ENCODE results near the gene LCE3B. TPM values are rescaled to one million over a fixed set of nuclear protein-coding genes. Genes with fewer than 3 reads are reported as not detected.
"Not testable (repeated sequence)": the region's sequence is repeated elsewhere in the genome, so short reads cannot be mapped to it uniquely, and the experiment has no call there.

Gene LCE3B, protein sequence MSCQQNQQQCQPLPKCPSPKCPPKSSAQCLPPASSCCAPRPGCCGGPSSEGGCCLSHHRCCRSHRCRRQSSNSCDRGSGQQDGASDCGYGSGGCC
- total RNA-seq (ENCODE audit: low replicate concordance): not detected in 2 replicates

DNA sequence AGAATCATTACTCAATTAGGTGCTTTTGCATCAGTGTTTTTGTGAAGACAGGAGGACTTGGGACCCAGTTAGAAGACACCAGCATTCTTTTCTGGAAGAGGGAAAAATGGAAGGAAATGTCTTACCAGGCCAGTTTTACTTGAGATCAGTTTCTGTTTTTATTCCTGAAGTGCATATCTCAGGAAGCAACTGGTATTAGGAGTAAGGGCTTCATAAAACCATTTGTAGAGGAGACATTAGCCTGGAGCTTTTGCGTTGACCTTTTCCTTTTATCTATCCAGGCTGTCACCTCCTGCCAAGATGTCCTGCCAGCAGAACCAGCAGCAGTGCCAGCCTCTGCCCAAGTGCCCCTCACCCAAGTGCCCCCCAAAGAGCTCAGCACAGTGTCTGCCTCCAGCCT, at the start of gene LCE3B:
LCE3B (plus strand) TSS at position 301 of the 400 bp plus-strand sequence; CDS start at position 301, 0 bp downstream.
- TF ChIP-seq, protein P1, sequence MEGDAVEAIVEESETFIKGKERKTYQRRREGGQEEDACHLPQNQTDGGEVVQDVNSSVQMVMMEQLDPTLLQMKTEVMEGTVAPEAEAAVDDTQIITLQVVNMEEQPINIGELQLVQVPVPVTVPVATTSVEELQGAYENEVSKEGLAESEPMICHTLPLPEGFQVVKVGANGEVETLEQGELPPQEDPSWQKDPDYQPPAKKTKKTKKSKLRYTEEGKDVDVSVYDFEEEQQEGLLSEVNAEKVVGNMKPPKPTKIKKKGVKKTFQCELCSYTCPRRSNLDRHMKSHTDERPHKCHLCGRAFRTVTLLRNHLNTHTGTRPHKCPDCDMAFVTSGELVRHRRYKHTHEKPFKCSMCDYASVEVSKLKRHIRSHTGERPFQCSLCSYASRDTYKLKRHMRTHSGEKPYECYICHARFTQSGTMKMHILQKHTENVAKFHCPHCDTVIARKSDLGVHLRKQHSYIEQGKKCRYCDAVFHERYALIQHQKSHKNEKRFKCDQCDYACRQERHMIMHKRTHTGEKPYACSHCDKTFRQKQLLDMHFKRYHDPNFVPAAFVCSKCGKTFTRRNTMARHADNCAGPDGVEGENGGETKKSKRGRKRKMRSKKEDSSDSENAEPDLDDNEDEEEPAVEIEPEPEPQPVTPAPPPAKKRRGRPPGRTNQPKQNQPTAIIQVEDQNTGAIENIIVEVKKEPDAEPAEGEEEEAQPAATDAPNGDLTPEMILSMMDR (IDR thresholded peaks at IDR 0.05; ENCODE audit: insufficient read depth, low read length): no peak
- DNase-seq (ENCODE audit: low read depth): no peak
- no peak within 1 kb of the TSS for H3K4me3 ChIP-seq (ENCODE audit: low read depth, low read length)

DNA sequence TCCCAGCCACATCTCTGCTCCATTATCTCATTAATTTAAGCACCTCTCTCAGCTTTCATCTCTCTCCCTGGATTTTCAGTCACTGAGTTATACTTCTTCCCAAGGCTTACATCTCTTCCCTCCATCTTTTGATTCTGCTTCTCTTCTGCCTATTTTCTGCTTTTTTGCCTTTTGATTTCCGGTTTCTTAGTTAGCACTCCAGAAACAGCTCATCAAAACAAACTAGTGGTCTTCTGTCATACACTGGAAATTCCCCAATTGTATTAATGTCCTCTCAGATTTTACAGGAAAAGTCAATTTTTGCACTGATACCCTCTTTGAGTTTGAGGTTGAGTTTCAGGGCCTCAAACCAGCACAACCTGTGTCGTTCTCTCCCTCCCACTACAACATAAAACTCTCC, 48.5 kb upstream of the LCE3B start:
- H3K4me3 ChIP-seq (ENCODE audit: low read depth, low read length): no peak overlapping the region
- no peak for DNase-seq (ENCODE audit: low read depth)
- TF ChIP-seq, protein P1 (IDR thresholded peaks at IDR 0.05; ENCODE audit: insufficient read depth, low read length): no peak

DNA sequence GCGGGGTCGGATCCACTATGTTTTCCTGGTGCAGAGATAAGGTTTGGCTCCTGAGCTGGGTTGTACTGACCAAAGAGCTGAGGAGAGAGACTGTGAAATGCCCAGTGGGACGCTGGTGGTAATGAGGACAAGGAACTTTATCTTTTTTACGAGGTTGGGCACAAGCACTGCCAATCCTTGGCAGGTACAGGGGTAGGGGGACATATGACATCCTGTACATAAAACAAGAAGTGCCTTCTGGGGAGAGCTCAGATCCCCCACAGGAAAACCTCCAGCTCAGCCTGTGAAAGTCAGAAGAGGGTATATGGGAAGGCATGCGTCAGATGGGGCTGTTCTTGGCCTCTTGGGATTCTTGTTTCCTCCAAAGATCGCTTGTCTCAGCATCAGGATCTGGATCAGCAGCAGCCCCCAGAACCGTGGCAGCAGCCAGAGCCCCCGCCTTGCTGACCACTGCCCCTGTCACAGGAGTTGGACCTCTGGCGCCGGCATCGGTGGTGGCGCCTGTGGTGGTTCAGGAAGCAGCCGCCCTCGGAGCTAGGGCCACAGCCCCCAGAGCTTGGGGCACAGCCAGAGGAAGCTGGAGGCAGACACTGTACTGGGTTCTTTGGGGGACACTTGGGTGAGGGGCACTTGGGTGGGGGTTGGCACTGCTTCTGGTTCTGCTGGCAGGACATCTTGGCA, 47.9 kb upstream of the LCE3B start:
- TF ChIP-seq, protein P1 (IDR thresholded peaks at IDR 0.05; ENCODE audit: insufficient read depth, low read length): no peak
- no peak overlapping the region for H3K4me3 ChIP-seq (ENCODE audit: low read depth, low read length)
- DNase-seq (ENCODE audit: low read depth): no peak

DNA sequence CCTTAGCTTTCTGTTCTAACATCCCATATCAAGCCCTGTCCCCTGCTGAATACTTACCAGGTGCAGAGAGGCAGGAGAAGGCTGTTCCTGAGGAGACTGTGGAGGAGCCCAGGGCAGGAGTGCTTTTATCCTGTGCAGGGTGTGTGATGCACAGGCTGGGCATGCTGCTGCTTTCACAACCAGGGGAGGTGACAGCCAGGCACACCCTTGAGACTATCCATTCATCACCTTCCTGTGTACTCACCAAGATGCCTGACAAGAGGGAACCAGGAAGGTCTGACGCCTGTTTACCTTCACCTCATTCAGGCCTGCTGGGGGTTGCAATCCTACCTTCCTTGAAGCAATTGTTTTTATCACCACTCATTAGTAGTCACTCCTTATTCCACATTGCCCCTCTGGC, 46.9 kb upstream of the LCE3B start, which contains the start of gene LCE3E:
LCE3E (minus strand) TSS at position 100 of the 400 bp plus-strand sequence. CDS start 572 bp downstream, outside the sequence.
- DNase-seq (ENCODE audit: low read depth): no peak
- TF ChIP-seq, protein P1 (IDR thresholded peaks at IDR 0.05; ENCODE audit: insufficient read depth, low read length): no peak
- no peak within 1 kb of the TSS for H3K4me3 ChIP-seq (ENCODE audit: low read depth, low read length)

DNA sequence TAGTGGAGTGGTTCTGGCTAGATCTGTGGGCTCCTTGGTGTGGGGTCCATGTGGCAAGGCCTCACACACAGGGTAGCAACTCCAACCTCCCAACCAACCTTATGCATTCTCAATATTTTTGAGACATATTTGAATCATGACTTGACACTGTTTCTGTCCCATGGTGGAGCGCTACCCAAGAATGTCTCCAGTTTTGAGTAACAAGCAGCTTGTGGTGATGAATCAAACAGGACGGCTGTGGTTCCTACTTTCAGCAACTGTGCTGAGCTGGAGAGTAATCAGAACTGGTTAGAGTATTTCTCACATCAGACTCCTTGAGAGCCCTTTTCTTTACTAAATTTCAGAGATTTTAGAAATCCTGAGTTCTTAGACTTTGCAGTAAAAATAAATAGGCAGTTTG, 36.4 kb upstream of the LCE3B start:
- DNase-seq (ENCODE audit: low read depth): no peak
- TF ChIP-seq, protein P1 (IDR thresholded peaks at IDR 0.05; ENCODE audit: insufficient read depth, low read length): no peak
- H3K4me3 ChIP-seq (ENCODE audit: low read depth, low read length): no peak overlapping the region

DNA sequence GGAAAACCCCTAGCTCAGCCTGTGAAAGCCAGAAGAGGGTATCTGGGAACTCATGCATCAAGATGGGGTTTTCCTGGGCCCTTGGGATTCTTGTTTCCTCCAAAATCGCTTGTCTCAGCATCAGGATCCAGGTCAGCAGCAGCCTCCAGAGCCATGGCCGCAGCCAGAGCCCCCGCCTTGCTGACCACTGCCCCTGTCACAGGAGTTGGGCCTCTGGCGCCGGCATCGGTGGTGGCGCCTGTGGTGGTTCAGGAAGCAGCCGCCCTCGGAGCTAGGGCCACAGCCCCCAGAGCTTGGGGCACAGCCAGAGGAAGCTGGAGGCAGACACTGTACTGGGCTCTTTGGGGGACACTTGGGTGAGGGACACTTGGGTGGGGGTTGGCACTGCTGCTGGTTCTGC, 34.1 kb upstream of the LCE3B start:
- not testable (repeated sequence) for H3K4me3 ChIP-seq (ENCODE audit: low read depth, low read length); DNase-seq (ENCODE audit: low read depth)

DNA sequence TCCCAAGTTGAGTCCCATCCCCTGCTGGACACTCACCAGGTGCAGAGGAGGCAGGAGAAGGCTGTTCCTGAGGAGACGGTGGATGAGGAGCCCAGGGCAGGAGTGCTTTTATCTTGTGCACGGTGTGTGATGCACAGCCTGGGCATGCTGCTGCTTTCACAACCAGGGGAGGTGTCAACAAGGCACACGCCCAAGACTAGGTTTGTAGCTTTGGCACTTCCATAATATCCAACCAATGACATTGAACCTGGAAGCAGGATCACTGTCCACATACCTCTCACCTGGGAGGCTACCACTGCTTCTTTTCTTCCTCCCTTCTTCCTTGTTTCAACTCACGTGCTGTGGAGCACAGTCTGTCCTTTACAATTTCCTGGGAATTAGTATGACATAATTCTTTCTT, 33.2 kb upstream of the LCE3B start, which contains the start of gene LCE3D:
LCE3D (minus strand) TSS at position 84 of the 400 bp plus-strand sequence. CDS start 580 bp downstream, outside the sequence.
- DNase-seq (ENCODE audit: low read depth): no peak
- TF ChIP-seq, protein P1 (IDR thresholded peaks at IDR 0.05; ENCODE audit: insufficient read depth, low read length): no peak
- H3K4me3 ChIP-seq (ENCODE audit: low read depth, low read length): no peak within 1 kb of the TSS
